Tibial nerve (tissue), 3 donors: Measurements from ENCODE around the gene PTPRM.

Source experiments
- POLR2A ChIP-seq, 2 donors: fragments of 450-650 bp; IDR thresholded peaks; one replicate each; pipeline ENCODE4 v1.6.1; 2017; ENCODE audit warnings: antibody characterized with exemption in 2 of 2, mild to moderate bottlenecking in 2 of 2, moderate library complexity in 2 of 2
- TF ChIP-seq, protein P1 (sequence below), 5 experiments: fragments of 200-600 bp in 3 of 5; fragments of 450-650 bp in 2 of 5; sonication (generic) in 3 of 5; IDR thresholded peaks; one replicate each; pipeline ENCODE4 v1.5.1; 2016 to 2019; ENCODE audit warnings: antibody characterized with exemption in 5 of 5, mild to moderate bottlenecking in 3 of 5, moderate library complexity in 2 of 5

DNA sequence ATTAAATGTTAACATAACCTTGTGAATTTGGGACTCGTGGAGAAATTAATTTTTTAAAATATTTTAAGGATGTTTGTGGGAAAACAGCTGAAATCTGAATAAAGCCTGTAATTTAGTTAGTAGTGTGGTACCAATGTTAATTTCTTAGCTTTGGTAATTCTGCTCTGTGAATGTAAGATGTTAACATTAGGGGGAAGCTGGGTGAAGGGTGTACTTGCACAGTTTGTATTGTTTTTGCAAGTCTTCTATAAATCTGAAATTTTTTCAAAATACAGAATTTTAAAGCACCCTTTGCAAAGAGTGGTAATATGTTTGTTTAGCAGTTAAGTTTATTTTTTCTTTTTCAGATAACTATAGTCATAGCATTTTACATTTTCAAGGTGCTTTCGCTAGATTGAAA lies 4.5 kb downstream of the PTPRM start:
- TF ChIP-seq, protein P1, sequence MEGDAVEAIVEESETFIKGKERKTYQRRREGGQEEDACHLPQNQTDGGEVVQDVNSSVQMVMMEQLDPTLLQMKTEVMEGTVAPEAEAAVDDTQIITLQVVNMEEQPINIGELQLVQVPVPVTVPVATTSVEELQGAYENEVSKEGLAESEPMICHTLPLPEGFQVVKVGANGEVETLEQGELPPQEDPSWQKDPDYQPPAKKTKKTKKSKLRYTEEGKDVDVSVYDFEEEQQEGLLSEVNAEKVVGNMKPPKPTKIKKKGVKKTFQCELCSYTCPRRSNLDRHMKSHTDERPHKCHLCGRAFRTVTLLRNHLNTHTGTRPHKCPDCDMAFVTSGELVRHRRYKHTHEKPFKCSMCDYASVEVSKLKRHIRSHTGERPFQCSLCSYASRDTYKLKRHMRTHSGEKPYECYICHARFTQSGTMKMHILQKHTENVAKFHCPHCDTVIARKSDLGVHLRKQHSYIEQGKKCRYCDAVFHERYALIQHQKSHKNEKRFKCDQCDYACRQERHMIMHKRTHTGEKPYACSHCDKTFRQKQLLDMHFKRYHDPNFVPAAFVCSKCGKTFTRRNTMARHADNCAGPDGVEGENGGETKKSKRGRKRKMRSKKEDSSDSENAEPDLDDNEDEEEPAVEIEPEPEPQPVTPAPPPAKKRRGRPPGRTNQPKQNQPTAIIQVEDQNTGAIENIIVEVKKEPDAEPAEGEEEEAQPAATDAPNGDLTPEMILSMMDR (IDR thresholded peaks at IDR 0.05): no peak
- no peak for TF ChIP-seq POLR2A (IDR thresholded peaks at IDR 0.05)
